ENCODE measurements around the gene SSPN.

The SSPN gene

DNA sequence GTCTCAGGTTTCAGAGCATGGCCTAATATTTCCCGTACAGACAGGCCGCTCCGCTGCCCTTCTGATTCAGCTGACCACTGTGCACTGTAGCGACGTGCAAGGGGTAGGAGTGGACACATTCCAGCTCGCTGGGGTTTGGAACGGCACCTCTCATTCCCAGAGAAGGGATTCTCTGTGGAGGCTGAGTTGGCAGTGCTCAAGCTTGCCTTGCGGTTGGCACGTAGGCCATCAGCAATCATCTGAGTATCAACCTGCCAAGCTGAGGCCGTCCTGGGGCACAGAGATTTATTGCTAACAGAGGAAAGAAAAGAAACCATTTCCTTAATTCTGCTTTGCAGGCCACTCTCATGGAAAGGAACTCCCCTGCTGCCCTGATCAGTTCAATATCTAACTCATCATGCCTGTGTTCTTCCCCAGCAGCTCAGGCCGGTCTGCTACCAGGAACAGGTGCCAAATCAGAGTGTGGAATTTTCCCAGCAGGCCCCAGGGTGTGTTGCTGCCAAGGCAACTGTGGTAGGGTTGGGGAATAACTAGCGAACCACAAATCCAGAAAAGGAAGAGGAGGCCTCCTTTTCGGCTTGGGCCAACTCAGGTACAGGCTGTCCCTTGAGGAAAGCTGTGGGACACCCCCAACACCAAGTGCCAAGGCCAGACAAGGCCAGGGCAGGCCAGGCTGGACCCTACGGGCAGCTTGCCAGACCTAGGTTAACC is 92.5 kb downstream of the SSPN start:
- no peak for DNase-seq

GRCh38 chr12:26290565-26290964 is 95.2 kb downstream of the SSPN start:
- no peak for DNase-seq

DNA sequence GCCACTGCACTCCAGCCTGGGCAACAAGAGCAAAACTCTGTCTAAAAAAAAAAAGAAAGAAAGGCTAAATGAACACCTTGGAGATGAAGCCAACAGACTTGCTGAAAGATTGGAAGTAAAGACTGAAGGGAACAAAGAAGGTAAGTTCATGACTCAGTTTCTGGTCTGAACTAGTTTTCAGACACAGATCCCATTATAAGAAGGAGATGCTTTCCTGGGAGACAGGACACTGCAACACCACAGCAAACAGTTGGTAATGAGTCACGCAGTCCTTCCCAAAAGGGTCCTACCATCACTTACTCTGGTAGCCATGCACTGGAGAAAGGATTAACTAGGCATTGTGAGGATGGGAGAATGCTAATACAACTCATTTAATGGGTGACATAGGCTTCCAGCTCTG is 97.2 kb downstream of the SSPN start:
- no peak for DNase-seq

DNA sequence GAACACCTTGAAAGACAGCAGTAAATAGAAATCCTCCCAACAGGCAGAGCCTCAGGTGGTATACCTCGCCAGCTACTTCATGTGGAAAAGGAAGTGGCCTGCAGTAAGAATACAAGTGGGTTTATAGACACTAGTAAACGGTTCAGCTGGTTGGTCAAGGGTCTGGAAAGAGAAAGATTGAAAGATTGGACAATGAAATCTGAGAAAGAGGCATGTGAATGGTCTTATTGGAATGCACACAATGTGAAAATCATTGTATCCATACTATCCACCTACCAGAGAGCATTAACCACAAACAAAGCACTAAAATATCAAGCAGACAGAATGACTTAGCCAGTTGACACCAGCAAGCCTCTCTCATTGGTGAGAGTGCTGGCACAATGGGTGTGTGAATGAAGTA is 98.2 kb downstream of the SSPN start:
- no peak for DNase-seq

GRCh38 chr12:26295001-26295400 is 99.6 kb downstream of the SSPN start:
- no peak for DNase-seq

- DNase-seq: no peak
These were observed 102.2 kb downstream of the SSPN start for GRCh38 chr12:26297396-26298070.

GRCh38 chr12:26298785-26299621 is 103.6 kb downstream of the SSPN start:
- DNase-seq: peak in 1 of 3 experiments; percentile 7

- DNase-seq: no peak
These were observed 104.4 kb downstream of the SSPN start for GRCh38 chr12:26299751-26300150.
